K562 treated with DMSO at 1 percent for 4 hours (cell line): ENCODE results near the gene KRTAP13-2. TPM values are rescaled to one million over a fixed set of nuclear protein-coding genes. Genes with fewer than 3 reads are reported as not detected.

ENCODE experiments used
- total RNA-seq: library from RNA; unstranded; fragments of 300-600 nt; gene quantifications from 2 replicates; pipeline ENCODE4 v1.2.3, GENCODE V29; 2022; ENCODE audit not compliant: insufficient read depth

Gene KRTAP13-2, protein sequence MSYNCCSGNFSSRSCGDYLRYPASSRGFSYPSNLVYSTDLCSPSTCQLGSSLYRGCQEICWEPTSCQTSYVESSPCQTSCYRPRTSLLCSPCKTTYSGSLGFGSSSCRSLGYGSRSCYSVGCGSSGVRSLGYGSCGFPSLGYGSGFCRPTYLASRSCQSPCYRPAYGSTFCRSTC
- total RNA-seq, result not detected in 2 replicates

DNA sequence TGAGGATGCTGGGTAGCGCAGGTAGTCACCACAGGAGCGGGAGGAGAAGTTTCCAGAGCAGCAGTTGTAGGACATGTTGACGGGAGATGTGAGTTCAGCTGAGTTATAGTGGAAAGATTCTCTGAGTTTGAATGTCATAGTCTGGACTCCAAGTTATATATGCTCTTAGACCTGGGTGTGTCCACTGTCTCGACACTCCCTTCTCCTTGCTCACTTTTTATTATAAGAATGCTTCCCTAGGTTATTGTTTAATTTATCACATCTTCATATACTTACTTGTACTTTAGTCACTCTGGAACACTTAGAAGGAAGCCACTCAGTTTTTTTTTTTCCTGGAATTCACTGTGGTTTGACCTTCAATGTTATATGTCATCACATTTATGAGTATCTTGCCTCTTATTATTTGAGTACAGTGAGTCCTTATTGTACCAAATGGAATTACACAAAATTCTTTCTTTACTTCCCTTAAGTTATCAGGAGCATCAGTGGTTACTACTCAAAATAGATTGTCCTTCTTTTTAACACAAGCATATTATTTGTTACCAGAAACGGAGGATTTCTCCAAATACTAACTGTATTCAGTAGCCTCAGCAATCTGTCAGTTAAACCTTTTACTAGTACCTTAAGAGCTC, at the start of gene KRTAP13-2:
TSS of gene KRTAP13-2 (minus strand) at position 133 of the 632 bp plus-strand sequence. CDS start at position 75, 58 bp downstream.

GRCh38 chr21:30395731-30396130, 23.7 kb upstream of the KRTAP13-2 start, which contains the start of gene KRTAP13-1:
Gene KRTAP13-1 (plus strand): TSS chr21:30396031. CDS start chr21:30396087, 56 bp downstream.

DNA sequence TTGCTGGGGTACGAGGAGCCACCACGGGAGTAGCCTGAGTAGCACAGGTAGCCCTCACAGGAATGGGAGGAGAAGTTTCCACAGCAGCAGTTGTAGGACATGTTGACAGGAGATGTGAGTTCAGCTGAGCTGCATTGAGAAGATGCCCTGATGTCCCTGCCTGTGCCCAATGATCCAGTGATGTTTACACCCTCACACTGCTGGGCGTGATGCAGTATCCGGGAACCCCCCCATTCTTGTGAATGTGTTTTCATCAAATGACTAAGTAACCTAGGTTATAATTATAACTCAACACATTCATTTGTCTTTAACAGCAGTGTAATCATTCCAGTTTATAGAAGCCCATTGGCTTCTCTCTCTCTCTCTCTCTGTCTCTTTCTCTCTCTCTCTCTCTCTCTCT, 23.6 kb downstream of the KRTAP13-2 start, which contains the start of gene KRTAP23-1:
TSS of gene KRTAP23-1 (minus strand) at position 101 of the 400 bp plus-strand sequence. CDS start at position 101, 0 bp downstream.

DNA sequence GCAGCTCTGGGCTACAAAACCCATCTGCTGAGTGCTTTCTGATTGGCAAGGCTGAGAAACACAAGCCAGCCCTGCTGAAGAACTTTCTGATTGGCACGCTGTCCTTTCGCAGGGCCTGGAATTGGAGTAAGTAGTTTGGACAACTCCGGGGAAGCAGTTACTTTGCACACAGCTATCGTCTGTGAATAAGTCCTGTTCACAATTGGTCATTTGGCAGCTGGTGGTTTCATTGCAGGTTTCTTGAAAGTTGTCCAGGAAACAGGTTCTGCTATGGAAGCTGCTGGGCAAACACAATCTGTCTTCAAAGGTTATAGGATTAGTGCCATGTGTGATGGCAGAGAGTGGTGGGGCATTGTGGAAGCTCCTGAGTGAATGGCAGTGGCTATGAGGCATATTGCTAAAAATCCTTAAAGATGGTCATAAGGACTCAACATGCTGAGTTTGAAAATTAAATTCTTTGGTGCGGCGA, 34.8 kb downstream of the KRTAP13-2 start, which contains the start of gene KRTAP27-1:
TSS of gene KRTAP27-1 (minus strand) at position 419 of the 469 bp plus-strand sequence. CDS start at position 393, 26 bp downstream.

Other genes starting within 250 kb of the KRTAP13-2 start
- gene CLDN17, start 205.5 kb downstream of the KRTAP13-2 start, total RNA-seq, result not detected in 2 replicates
- gene CLDN8, start 156.2 kb downstream of the KRTAP13-2 start, total RNA-seq, result not detected in 2 replicates
- not detected in 2 replicates for gene KRTAP24-1, start 89.3 kb downstream of the KRTAP13-2 start, total RNA-seq
- not detected in 2 replicates for gene KRTAP25-1, start 82.8 kb downstream of the KRTAP13-2 start, total RNA-seq
- not detected in 2 replicates for gene KRTAP26-1, start 52.0 kb downstream of the KRTAP13-2 start, total RNA-seq
- gene KRTAP27-1, start 34.6 kb downstream of the KRTAP13-2 start, total RNA-seq, result not detected in 2 replicates
- not detected in 2 replicates for gene KRTAP23-1, start 23.7 kb downstream of the KRTAP13-2 start, total RNA-seq
- not detected in 2 replicates for gene KRTAP13-1, start 23.8 kb upstream of the KRTAP13-2 start, total RNA-seq
- gene KRTAP13-3, start 53.7 kb upstream of the KRTAP13-2 start, total RNA-seq, result not detected in 2 replicates
- not detected in 2 replicates for gene KRTAP13-4, start 57.9 kb upstream of the KRTAP13-2 start, total RNA-seq
- not detected in 2 replicates for gene KRTAP15-1, start 68.0 kb upstream of the KRTAP13-2 start, total RNA-seq
- gene KRTAP19-1, start 108.1 kb upstream of the KRTAP13-2 start, total RNA-seq, result not detected in 2 replicates
- gene KRTAP19-2, start 115.2 kb upstream of the KRTAP13-2 start, total RNA-seq, result not detected in 2 replicates
- gene KRTAP19-3, start 119.7 kb upstream of the KRTAP13-2 start, total RNA-seq, result not detected in 2 replicates
- gene KRTAP19-4, start 124.9 kb upstream of the KRTAP13-2 start, total RNA-seq, result not detected in 2 replicates
- gene KRTAP19-5, start 129.9 kb upstream of the KRTAP13-2 start, total RNA-seq, result not detected in 2 replicates
- not detected in 2 replicates for gene KRTAP19-6, start 169.6 kb upstream of the KRTAP13-2 start, total RNA-seq
- gene KRTAP19-7, start 189.0 kb upstream of the KRTAP13-2 start, total RNA-seq, result not detected in 2 replicates
- gene KRTAP22-2, start 218.1 kb upstream of the KRTAP13-2 start, total RNA-seq, result not detected in 2 replicates
- not detected in 2 replicates for gene KRTAP6-3, start 220.2 kb upstream of the KRTAP13-2 start, total RNA-seq
- gene KRTAP6-2, start 226.6 kb upstream of the KRTAP13-2 start, total RNA-seq, result not detected in 2 replicates
- not detected in 2 replicates for gene KRTAP22-1, start 228.8 kb upstream of the KRTAP13-2 start, total RNA-seq
- not detected in 2 replicates for gene KRTAP6-1, start 241.7 kb upstream of the KRTAP13-2 start, total RNA-seq
- not detected in 2 replicates for gene KRTAP20-1, start 244.2 kb upstream of the KRTAP13-2 start, total RNA-seq
- gene KRTAP20-4, start 248.4 kb upstream of the KRTAP13-2 start, total RNA-seq, result not detected in 2 replicates